Subcutaneous abdominal adipose tissue (tissue), 5 donors: ENCODE data around the gene DSC3.
"Not testable (repeated sequence)": the region's sequence is repeated elsewhere in the genome, so short reads cannot be mapped to it uniquely, and the experiment has no call there.

Source experiments
- H3K27ac ChIP-seq: one replicate; pipeline ENCODE4 v1.7.0; 2013; ENCODE audit warnings: low read depth, mild to moderate bottlenecking, inconsistent platforms, low read length, moderate library complexity
- H3K27me3 ChIP-seq, 5 donors: one replicate each; pipeline ENCODE4 v1.7.0; 2013; ENCODE audit warnings: low read length in 5 of 5, inconsistent platforms in 1 of 5; ENCODE audit not compliant: control insufficient read depth in 5 of 5, insufficient read depth in 4 of 5
- H3K36me3 ChIP-seq, 5 donors: one replicate each; pipeline ENCODE4 v1.7.0; 2013; ENCODE audit warnings: low read length in 5 of 5; ENCODE audit not compliant: control insufficient read depth in 5 of 5, insufficient read depth in 5 of 5
- H3K4me1 ChIP-seq, 5 donors: one replicate each; pipeline ENCODE4 v1.7.0; 2013; ENCODE audit warnings: low read length in 5 of 5, mild to moderate bottlenecking in 3 of 5, moderate library complexity in 1 of 5; ENCODE audit not compliant: control insufficient read depth in 5 of 5, insufficient read depth in 5 of 5
- H3K4me3 ChIP-seq, 5 donors: one replicate each; pipeline ENCODE4 v1.7.0; 2013; ENCODE audit warnings: low read length in 5 of 5, low read depth in 1 of 5
- H3K9ac ChIP-seq, 5 donors: one replicate each; pipeline ENCODE4 v1.7.0; 2013; ENCODE audit warnings: low read length in 5 of 5, mild to moderate bottlenecking in 4 of 5, moderate library complexity in 3 of 5
- H3K9me3 ChIP-seq, 5 donors: one replicate each; pipeline ENCODE4 v1.7.0; 2013; ENCODE audit warnings: low read length in 5 of 5; ENCODE audit not compliant: control insufficient read depth in 5 of 5
- donor health status: healthy.
- donor health status: healthy.
- donor health status: healthy.
- donor health status: healthy.
- donor health status: healthy.

DSC3 gene

GRCh38 chr18:30987467-30988241 lies 54.9 kb downstream of the DSC3 start:
- Histone ChIP-seq H3K36me3 (no peaks in the 10 kb centered on the region), H3K9me3 (no peaks in the 10 kb centered on the region), H3K27me3 (peaks cover 0 to 4% (median 0%) of the 10 kb centered on the region in 5 donors), H3K4me3 (no peak overlapping the region), H3K9ac (no peak overlapping the region), H3K27ac (no peak overlapping the region), H3K4me1 (no peaks in the 10 kb centered on the region)

- no peaks in the 10 kb centered on the region for H3K36me3 ChIP-seq
- no peaks in the 10 kb centered on the region for H3K9me3 ChIP-seq
- no peak overlapping the region for H3K4me3 ChIP-seq
- H3K9ac ChIP-seq = no peak overlapping the region
- H3K27ac ChIP-seq = no peak overlapping the region
- no peaks in the 10 kb centered on the region for H3K4me1 ChIP-seq
- peaks cover 0 to 4% (median 0%) of the 10 kb centered on the region in 5 donors for H3K27me3 ChIP-seq
Measured at GRCh38 chr18:30985753-30986152, 56.8 kb downstream of the DSC3 start.

GRCh38 chr18:30982285-30982992 lies 60.1 kb downstream of the DSC3 start:
- Histone ChIP-seq H3K9me3 (no peaks in the 10 kb centered on the region), H3K27me3 (no peaks in the 10 kb centered on the region), H3K4me1 (no peaks in the 10 kb centered on the region), H3K27ac (no peak overlapping the region), H3K9ac (no peak overlapping the region), H3K4me3 (no peak overlapping the region), H3K36me3 (no peaks in the 10 kb centered on the region)

DNA sequence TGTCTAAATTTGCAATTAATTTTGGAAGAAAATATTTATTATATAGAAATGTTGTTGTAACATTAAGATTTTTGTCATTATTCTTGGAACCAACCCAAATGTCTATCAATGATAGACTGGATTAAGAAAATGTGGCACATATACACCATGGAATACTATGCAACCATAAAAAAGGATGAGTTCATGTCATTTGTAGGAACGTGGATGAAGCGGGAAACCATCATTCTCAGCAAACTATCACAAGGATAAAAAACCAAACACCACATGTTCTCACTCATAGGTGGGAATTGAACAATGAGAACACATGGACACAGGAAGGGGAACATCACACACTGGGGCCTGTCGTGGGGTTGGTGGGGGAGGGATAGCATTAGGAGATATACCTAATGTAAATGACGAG lies 64.5 kb downstream of the DSC3 start:
- not testable (repeated sequence) for H3K9ac ChIP-seq, H3K4me3 ChIP-seq, H3K4me1 ChIP-seq, H3K36me3 ChIP-seq, H3K27ac ChIP-seq, H3K9me3 ChIP-seq, H3K27me3 ChIP-seq

DNA sequence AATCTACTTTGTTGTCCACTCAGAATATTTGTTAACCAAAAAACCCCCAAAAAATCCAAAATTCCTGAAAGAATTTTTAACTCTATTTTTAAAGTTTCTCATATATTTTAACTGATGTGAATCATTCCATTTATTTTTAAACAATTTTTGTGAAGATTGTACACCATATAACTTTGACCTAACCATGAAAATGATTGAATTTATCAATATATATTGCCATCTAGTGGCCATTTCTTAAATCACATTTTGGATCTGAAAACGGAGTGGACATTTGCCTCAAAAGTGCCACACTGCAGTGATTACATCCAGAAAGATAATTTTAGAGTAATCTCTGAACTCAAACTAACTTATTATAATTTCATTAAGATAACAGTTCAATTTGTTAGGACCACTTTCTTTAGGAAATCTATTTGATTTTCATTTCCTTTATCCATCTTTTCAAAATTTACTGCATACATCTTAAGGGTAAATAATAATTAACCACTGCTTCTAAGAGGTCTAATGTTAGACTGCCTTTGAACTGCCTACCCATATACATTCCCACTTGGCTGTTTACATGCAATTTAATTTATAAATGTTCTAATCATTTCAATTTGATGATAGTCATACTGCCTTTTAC lies 71.1 kb downstream of the DSC3 start:
- Histone ChIP-seq H3K27ac (no peak overlapping the region), H3K4me1 (no peaks in the 10 kb centered on the region), H3K27me3 (no peaks in the 10 kb centered on the region)

DNA sequence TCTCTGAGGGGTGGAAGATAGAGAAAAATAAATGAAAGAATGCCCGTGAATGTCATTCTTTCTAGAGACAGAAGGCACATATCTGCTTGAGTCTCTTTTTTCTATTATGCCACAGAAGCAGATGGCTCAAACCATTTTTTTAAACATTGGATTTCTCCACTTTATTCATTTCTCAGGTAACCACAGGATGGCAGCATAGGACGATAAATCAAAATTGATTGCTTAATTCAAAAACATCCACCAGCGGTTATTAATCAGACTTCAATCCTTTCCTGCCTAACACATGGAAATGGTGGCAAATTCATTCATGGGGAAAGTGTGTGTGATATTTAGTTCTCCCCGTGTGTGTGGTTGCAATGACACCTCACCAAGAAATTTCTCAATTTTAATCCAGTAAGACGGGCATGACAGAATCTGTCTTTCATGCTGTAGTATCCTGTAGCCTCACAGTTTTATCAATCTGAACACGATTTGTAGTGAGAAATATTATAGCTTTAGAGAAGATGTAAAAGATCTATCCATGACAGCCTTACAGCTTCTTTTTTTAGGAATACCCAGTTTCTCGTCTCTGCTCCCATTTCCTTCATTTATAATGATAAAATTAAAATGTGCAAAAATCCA lies 72.2 kb downstream of the DSC3 start:
- Histone ChIP-seq H3K36me3 (no peaks in the 10 kb centered on the region), H3K9me3 (no peaks in the 10 kb centered on the region), H3K27ac (no peak overlapping the region), H3K9ac (no peak overlapping the region), H3K4me3 (no peak overlapping the region), H3K27me3 (no peaks in the 10 kb centered on the region), H3K4me1 (no peaks in the 10 kb centered on the region)

More for the DNA sequence above, 71.1 kb downstream of the DSC3 start:
- Histone ChIP-seq H3K36me3 (no peaks in the 10 kb centered on the region), H3K9ac (no peak overlapping the region), H3K4me3 (no peak overlapping the region), H3K9me3 (no peaks in the 10 kb centered on the region)

DNA sequence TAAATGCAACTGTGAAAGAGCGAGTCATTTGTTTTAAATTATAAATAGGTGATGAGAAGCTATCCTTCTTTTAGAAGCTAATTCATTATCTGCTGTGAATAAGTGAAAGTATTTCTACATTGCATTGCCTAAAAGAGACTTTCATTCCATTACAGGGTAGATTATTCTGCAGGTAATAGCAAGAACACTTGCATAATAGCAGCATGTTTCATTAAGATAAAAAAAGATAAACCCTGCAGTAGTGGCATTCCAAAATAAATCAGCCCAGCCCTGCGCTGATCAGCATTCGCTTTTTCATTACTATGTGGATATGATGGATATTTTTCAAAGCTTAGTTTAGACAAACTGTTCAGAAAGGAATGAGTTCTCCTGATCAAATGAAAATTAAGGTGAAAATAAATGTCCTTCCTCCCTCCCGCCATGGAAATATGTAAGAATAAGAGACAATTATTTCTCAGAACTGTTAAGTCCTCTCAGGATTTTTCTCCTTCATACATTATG lies 72.8 kb downstream of the DSC3 start:
- Histone ChIP-seq H3K9me3 (no peaks in the 10 kb centered on the region), H3K9ac (no peak overlapping the region), H3K36me3 (no peaks in the 10 kb centered on the region), H3K27me3 (no peaks in the 10 kb centered on the region), H3K4me3 (no peak overlapping the region), H3K27ac (no peak overlapping the region), H3K4me1 (no peaks in the 10 kb centered on the region)

- no peaks in the 10 kb centered on the region for H3K9me3 ChIP-seq
- H3K27me3 ChIP-seq = no peaks in the 10 kb centered on the region
- H3K4me1 ChIP-seq = no peaks in the 10 kb centered on the region
- no peaks in the 10 kb centered on the region for H3K36me3 ChIP-seq
- H3K27ac ChIP-seq = no peak overlapping the region
- H3K4me3 ChIP-seq = no peak overlapping the region
- no peak overlapping the region for H3K9ac ChIP-seq
Measured at GRCh38 chr18:30967701-30968100, 74.8 kb downstream of the DSC3 start.

DNA sequence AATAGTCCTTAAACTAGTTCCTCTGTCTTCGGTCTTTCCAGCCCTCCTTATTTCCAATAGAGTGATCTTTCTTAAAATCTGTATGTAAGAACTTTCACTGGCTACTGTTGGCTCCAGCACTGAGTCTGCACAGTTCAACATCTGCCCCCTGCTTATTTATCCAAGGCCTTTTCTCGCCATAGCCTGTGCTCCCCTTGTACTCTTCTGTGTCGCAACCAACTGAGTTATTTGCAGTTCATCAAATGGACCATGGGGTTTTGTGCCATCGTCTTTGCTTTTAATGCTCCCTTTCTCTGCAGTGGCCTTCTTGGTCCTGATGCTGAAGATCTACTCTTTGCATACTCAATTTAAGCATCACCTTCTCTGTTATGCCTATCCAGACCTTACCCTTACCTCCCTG lies 77.3 kb downstream of the DSC3 start:
- H3K4me3 ChIP-seq = no peak overlapping the region
- no peaks in the 10 kb centered on the region for H3K36me3 ChIP-seq
- H3K9me3 ChIP-seq = no peaks in the 10 kb centered on the region
- no peaks in the 10 kb centered on the region for H3K4me1 ChIP-seq
- no peaks in the 10 kb centered on the region for H3K27me3 ChIP-seq
- H3K9ac ChIP-seq = no peak overlapping the region
- no peak overlapping the region for H3K27ac ChIP-seq

DNA sequence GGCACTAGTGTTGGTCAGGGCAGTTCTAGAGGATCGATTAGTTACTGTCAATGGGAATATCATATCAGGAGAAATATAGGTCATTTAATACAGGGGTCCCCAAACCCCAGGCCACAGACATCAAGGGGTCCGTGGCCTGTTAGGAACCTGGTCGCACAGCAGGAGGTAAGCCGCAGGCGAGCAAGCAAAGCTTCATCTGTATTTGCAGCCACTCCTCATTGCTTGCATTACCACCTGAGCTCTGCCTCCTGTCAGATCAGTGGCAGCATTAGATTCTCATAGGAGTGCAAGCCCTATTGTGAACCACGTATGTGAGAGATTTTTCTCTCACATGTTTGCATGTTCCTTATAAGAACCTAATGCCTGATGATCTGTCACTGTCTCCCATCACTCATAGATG lies 81.9 kb downstream of the DSC3 start:
- Histone ChIP-seq H3K4me1 (no peaks in the 10 kb centered on the region), H3K9me3 (no peaks in the 10 kb centered on the region), H3K36me3 (no peaks in the 10 kb centered on the region), H3K27ac (no peak overlapping the region), H3K27me3 (no peaks in the 10 kb centered on the region), H3K4me3 (no peak overlapping the region), H3K9ac (no peak overlapping the region)
